Activated CD4-positive, alpha-beta T cell treated with anti-CD3 and anti-CD28 coated beads, Interleukin-2, amount 10 ng/mL, durations not matched to agents 24 days and 14 days (primary cell): Measurements from ENCODE around the gene IVD. TPM values are rescaled to one million over a fixed set of nuclear protein-coding genes. Genes with fewer than 3 reads are reported as not detected.

Experiments used
- DNase-seq: peaks from one replicate; pipeline ENCODE4 v3.0.0; 2022
- H3K27ac Mint-ChIP-seq: one replicate; pipeline ENCODE4 v1.8.0; 2022; ENCODE audit warnings: mild to moderate bottlenecking, mixed read lengths
- H3K27me3 Mint-ChIP-seq: one replicate; pipeline ENCODE4 v1.8.0; 2022; ENCODE audit warnings: mixed read lengths
- H3K36me3 Mint-ChIP-seq: one replicate; pipeline ENCODE4 v1.8.0; 2022; ENCODE audit warnings: low read depth, mild to moderate bottlenecking, mixed read lengths
- H3K4me1 Mint-ChIP-seq: one replicate; pipeline ENCODE4 v1.8.0; 2021; ENCODE audit warnings: mixed read lengths
- H3K4me3 Mint-ChIP-seq: one replicate; pipeline ENCODE4 v1.8.0; 2022; ENCODE audit warnings: mild to moderate bottlenecking, moderate library complexity, mixed read lengths
- H3K9me3 Mint-ChIP-seq: one replicate; pipeline ENCODE4 v1.8.0; 2021; ENCODE audit warnings: mixed read lengths
- intact Hi-C: fragments of 100-400 bp; cut with micrococcal nuclease; formaldehyde crosslinking; loops from one replicate; pipeline ENCODE4 v1.15.1; 2023
- total RNA-seq: library from RNA; stranded (reverse); gene quantifications from 2 replicates; pipeline ENCODE4 v1.2.3, GENCODE V29; 2022

Gene IVD
- total RNA-seq, 1 donor from 2014 or later: 70.7 TPM

DNA sequence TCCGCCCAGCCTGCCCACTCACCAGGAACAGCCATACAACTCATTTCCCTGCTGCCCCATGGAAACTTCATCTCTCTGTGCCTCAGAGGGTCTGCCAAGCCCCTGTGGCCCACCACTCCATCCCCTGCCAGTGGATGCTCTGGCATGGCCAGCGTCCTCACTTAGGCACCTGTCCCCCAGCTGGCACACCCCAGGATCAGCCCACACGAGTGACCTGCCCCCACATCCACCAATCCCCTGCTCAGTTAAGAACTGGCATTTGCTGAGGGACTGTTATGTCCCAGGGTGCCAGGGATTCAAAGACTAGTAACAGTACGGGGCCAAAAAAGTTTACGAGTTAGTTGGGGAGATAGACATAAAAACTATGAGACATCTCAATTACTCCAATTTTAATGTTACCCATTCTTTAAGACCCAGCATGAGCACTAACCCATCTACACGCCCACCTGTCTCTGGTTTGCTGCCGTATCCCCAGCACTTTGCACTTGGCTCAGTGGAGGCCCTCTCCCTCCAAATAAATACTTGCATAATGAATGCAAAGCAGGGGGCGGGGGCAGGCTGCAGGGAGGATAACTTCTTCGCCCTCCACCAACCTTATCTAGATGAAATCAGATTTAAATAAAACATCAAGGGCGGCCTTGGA is 23.6 kb downstream of the IVD start:
- Mint-ChIP-seq H3K27ac (no peak overlapping the region), H3K36me3 (no peaks in the 10 kb centered on the region), H3K9me3 (no peaks in the 10 kb centered on the region), H3K4me3 (no peak overlapping the region), H3K27me3 (peaks cover 9% of the 10 kb centered on the region), H3K4me1 (no peaks in the 10 kb centered on the region)
- DNase-seq: no peak
- intact Hi-C loops: no loop called here

- intact Hi-C loops: no loop called here
- no peak overlapping the region for H3K27ac Mint-ChIP-seq
- H3K4me3 Mint-ChIP-seq: no peak overlapping the region
- H3K9me3 Mint-ChIP-seq: no peaks in the 10 kb centered on the region
- H3K36me3 Mint-ChIP-seq: no peaks in the 10 kb centered on the region
- DNase-seq: no peak
- peaks cover 21% of the 10 kb centered on the region for H3K27me3 Mint-ChIP-seq
- no peaks in the 10 kb centered on the region for H3K4me1 Mint-ChIP-seq
Observed at GRCh38 chr15:40430271-40430805, 24.7 kb downstream of the IVD start.

DNA sequence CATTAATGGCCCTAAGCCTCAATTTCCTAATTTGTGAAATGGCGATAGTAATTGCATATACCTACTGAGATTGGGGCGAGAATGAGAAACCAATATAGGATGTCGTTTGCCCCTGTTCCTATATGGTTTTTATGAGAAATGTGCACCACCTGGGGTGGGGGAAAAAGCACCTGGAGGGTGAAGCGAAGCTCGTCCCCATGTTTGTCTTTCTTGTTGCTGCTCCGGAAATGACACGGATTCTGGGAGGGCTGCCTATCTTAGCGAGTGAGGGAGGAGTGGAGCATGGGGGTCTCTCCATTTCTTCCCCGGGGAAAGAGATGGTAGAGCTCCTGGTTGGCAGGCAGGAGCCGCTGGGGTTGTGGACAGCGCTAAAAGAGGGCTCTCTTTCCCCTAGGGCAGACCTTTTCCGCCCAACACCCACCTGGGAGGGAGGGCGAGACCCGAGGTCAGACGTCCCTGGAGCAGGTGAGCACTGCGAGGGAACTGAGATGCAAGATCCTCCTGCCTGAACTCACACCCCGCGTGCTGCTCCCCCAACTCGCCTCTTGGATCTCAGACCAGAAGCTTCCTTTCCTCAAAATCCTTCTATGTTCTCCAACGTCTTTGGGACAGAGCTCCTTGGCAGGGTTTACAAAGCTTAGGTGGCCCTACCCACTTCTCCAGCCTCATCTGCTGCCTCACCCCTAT is 29.6 kb downstream of the IVD start:
- Mint-ChIP-seq H3K9me3 (no peaks in the 10 kb centered on the region), H3K27me3 (peaks cover 64% of the 10 kb centered on the region), H3K36me3 (peaks cover 2% of the 10 kb centered on the region), H3K4me3 (no peak overlapping the region), H3K27ac (no peak overlapping the region), H3K4me1 (peaks cover 20% of the 10 kb centered on the region)
- intact Hi-C loops: no loop called here
- no peak for DNase-seq

GRCh38 chr15:40435710-40436089 is 30.1 kb downstream of the IVD start:
- Mint-ChIP-seq H3K4me1 (peaks cover 21% of the 10 kb centered on the region), H3K9me3 (no peaks in the 10 kb centered on the region), H3K36me3 (peaks cover 3% of the 10 kb centered on the region), H3K27me3 (peaks cover 64% of the 10 kb centered on the region), H3K27ac (no peak overlapping the region), H3K4me3 (peak overlapping the region; percentile 3)
- intact Hi-C loops: no loop called here
- no peak for DNase-seq

GRCh38 chr15:40436116-40436891 is 30.7 kb downstream of the IVD start:
- peak; percentile 70 for DNase-seq
- peaks cover 64% of the 10 kb centered on the region for H3K27me3 Mint-ChIP-seq
- peaks cover 4% of the 10 kb centered on the region for H3K36me3 Mint-ChIP-seq
- no peak overlapping the region for H3K27ac Mint-ChIP-seq
- H3K4me3 Mint-ChIP-seq: peak overlapping the region; percentile 60
- intact Hi-C loops: no loop called here
- no peaks in the 10 kb centered on the region for H3K9me3 Mint-ChIP-seq
- peaks cover 21% of the 10 kb centered on the region for H3K4me1 Mint-ChIP-seq

DNA sequence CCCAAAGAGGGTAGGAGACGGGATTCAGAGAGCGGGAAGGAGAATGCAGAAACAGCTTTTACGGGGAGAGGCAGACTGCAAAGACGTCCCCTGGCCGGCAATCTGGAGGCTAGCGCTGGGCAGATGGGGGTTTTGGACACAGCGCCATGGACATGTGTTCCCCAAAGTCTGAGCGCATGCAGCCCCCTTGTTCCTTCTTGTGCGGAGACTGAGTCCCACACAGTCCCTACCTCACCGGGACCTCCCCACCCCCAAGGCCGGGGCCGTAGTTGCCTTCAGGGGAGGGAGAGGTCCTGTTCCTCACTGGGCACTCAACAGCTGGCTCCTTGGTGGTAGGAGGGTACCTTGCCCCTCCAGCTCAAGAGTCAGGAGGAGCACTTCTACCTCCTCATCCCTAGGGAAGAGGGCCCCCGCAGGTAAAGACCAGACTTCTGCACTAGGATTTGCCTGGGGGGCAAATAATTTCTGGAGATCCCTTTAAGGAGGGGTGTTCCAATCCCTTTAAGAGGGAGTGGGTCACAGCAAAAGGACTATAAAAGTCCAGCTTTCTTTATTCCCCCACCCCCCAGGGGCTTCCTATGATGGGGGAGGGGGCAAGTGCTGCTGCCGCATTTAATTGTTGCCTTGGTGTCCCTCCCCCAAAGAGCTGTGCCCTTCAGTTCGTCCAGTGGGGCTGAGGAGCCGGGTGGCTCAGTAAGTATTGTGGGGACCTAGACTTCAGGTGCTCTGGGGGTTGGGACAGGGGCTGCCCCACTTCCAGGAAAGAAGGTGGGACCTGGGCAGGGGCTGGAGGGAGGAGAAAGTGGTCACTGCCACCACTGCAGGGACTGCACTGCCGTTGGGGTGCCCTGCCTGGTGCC is 31.5 kb downstream of the IVD start:
- DNase-seq: peak; percentile 58
- Mint-ChIP-seq H3K9me3 (no peaks in the 10 kb centered on the region), H3K27me3 (peaks cover 64% of the 10 kb centered on the region), H3K4me3 (peak overlapping the region; percentile 57), H3K36me3 (peaks cover 4% of the 10 kb centered on the region), H3K27ac (no peak overlapping the region), H3K4me1 (peaks cover 21% of the 10 kb centered on the region)
- intact Hi-C loops: no loop called here

GRCh38 chr15:40437752-40438687 is 32.4 kb downstream of the IVD start:
- H3K4me3 Mint-ChIP-seq: no peak overlapping the region
- H3K9me3 Mint-ChIP-seq: no peaks in the 10 kb centered on the region
- peaks cover 8% of the 10 kb centered on the region for H3K36me3 Mint-ChIP-seq
- H3K27me3 Mint-ChIP-seq: peaks cover 66% of the 10 kb centered on the region
- H3K4me1 Mint-ChIP-seq: peaks cover 28% of the 10 kb centered on the region
- intact Hi-C loops: no loop called here
- peak; percentile 61 for DNase-seq
- H3K27ac Mint-ChIP-seq: no peak overlapping the region

- peaks cover 14% of the 10 kb centered on the region for H3K36me3 Mint-ChIP-seq
- H3K4me3 Mint-ChIP-seq: no peak overlapping the region
- H3K27ac Mint-ChIP-seq: no peak overlapping the region
- DNase-seq: no peak
- intact Hi-C loops: no loop called here
- H3K4me1 Mint-ChIP-seq: peaks cover 35% of the 10 kb centered on the region
- no peaks in the 10 kb centered on the region for H3K9me3 Mint-ChIP-seq
- peaks cover 70% of the 10 kb centered on the region for H3K27me3 Mint-ChIP-seq
Observed at GRCh38 chr15:40438712-40439111, 33.1 kb downstream of the IVD start.

- H3K4me1 Mint-ChIP-seq: peaks cover 42% of the 10 kb centered on the region
- DNase-seq: peak; percentile 67
- H3K36me3 Mint-ChIP-seq: peaks cover 17% of the 10 kb centered on the region
- H3K27me3 Mint-ChIP-seq: peaks cover 69% of the 10 kb centered on the region
- H3K9me3 Mint-ChIP-seq: no peaks in the 10 kb centered on the region
- intact Hi-C loops: no loop called here
- peak overlapping the region; percentile 87 for H3K27ac Mint-ChIP-seq
- peak overlapping the region; percentile 97 for H3K4me3 Mint-ChIP-seq
Observed at GRCh38 chr15:40439461-40439959, 33.9 kb downstream of the IVD start.

DNA sequence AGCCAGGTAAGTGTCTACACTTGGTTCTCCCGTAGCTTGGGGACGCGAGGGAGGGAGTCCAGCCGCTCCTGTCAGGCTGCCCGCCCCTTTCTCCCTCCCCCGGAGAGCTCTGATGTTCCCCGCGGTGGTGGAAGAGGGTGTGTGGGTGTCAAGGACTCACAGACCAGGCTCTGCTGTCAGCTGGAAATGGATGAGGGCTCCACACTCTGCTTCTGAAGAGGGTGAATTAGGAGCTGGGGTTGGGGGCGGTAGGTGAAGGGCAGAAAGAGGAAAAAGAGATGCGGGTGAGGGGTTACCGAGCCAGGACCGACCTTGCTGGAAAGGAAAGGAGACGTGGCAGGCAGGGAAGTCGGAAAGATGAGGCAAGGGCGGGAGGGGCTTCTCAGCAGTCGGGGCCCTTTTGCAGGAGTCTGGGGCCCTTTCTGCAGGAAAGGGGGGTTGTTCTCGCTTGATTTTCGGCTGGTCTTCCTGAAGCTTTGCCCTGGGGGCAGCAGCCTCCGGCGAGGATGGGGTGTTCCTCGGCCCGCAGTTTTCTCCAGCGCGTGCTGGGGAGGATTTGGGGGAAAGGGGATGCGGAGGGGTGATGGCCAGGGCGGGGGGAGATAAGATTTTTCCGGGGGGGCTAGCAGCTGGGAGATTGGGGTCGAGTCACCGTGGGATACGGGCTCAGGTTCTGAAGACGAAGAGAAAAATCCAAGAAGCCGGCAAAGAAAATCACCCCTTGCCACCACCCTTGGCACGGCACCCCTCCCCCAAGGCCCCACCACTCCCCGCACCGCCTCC is 34.6 kb downstream of the IVD start:
- H3K4me3 Mint-ChIP-seq: peak overlapping the region; percentile 97
- no peaks in the 10 kb centered on the region for H3K9me3 Mint-ChIP-seq
- peak overlapping the region; percentile 87 for H3K27ac Mint-ChIP-seq
- intact Hi-C loops: loop anchor here (5.0 kb wide), 2 partner anchors 33 to 127 kb away; partner anchors contain the start of genes CCDC32, IVD and RPUSD2
- peaks cover 17% of the 10 kb centered on the region for H3K36me3 Mint-ChIP-seq
- H3K27me3 Mint-ChIP-seq: peaks cover 63% of the 10 kb centered on the region
- peaks cover 45% of the 10 kb centered on the region for H3K4me1 Mint-ChIP-seq
- peak; percentile 81 for DNase-seq

DNA sequence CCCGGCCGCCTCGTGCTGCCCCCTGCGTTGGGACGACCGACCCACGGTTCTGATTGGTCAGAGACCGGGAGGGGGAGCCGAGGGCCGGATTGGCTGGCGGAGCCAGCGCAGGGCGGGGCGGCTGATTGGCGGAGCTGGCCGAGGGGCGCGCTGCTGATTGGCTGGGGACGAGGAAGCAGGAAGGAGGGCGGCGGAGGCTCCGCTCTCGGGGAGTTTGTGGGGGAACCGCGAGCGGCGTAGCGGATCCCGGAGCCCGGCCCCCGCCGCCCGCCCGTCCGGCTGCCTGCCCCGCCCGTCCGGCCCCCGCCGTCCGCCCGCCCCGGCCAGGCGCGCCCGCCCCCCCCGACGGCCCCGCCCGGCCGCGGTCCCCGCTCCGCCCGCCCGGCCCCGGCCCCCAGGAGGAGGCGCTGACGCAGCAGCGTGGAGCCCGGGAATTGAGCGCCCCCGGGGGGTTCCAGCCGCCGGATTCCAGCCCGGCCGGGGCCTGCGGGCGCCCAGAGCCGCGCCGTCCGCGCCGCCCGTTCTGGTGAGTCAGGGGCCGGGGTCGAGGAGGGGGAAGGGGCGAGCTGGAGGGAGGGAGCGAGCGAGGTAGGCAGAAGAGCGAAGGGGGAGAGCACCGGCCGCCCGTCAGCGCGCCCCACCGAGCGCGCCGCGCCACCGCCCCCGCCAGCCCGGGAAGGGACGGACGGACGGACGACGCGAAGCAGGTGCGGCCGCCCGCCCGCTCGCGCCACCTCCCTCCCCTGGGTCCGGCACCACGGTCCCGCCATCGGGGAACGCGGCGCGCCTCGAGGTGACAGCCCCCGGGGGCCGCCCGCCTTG is 35.4 kb downstream of the IVD start, which contains the start of gene BAHD1:
TSS of gene BAHD1 (plus strand) at position 211 of the 822 bp plus-strand sequence. CDS start 17,512 bp downstream, outside the sequence.
- H3K27me3 Mint-ChIP-seq: peaks cover 56% of the 10 kb centered on the region
- no peaks in the 10 kb centered on the region for H3K9me3 Mint-ChIP-seq
- H3K27ac Mint-ChIP-seq: peak within 1 kb of the TSS; percentile 87
- H3K36me3 Mint-ChIP-seq: peaks cover 19% of the 10 kb centered on the region
- intact Hi-C loops: loop anchor here (5.0 kb wide), 2 partner anchors 34 to 126 kb away; partner anchors contain the start of genes CCDC32, IVD and RPUSD2
- H3K4me1 Mint-ChIP-seq: peaks cover 42% of the 10 kb centered on the region
- peak within 1 kb of the TSS; percentile 97 for H3K4me3 Mint-ChIP-seq
- DNase-seq: peak; percentile 99
